Effector memory CD4-positive, alpha-beta T cell (primary cell): ENCODE measurements around the gene ACTL10.

ENCODE experiments used
- DNase-seq, 3 donors: peaks; one replicate each; pipeline ENCODE4 v3.0.0-alpha.2; 2020
- H3K27ac ChIP-seq: 2 replicates; pipeline ENCODE4 v1.7.0; 2013; ENCODE audit warnings: mild to moderate bottlenecking, low read length, moderate library complexity; ENCODE audit not compliant: insufficient read depth, poor library complexity, severe bottlenecking
- H3K27me3 ChIP-seq: replicated peaks from 2 replicates; pipeline ENCODE4 v1.7.0; 2013; ENCODE audit warnings: mild to moderate bottlenecking, low read length; ENCODE audit not compliant: insufficient read depth, control insufficient read depth, poor library complexity, severe bottlenecking
- H3K36me3 ChIP-seq: 2 replicates; pipeline ENCODE4 v1.7.0; 2013; ENCODE audit warnings: mild to moderate bottlenecking, low read length, moderate library complexity; ENCODE audit not compliant: control insufficient read depth, insufficient read depth
- H3K4me1 ChIP-seq: 2 replicates; pipeline ENCODE4 v1.7.0; 2013; ENCODE audit warnings: low read length, mild to moderate bottlenecking; ENCODE audit not compliant: control insufficient read depth, insufficient read depth, poor library complexity, severe bottlenecking
- H3K4me3 ChIP-seq: 2 replicates; pipeline ENCODE4 v1.7.0; 2013; ENCODE audit warnings: low read length, low read depth, mild to moderate bottlenecking; ENCODE audit not compliant: insufficient read depth, poor library complexity, severe bottlenecking
- H3K9me3 ChIP-seq: 2 replicates; pipeline ENCODE4 v1.7.0; 2013; ENCODE audit warnings: mild to moderate bottlenecking, low read length, moderate library complexity; ENCODE audit not compliant: control insufficient read depth

ACTL10 gene

GRCh38 chr20:33663161-33664084 lies 3.3 kb upstream of the ACTL10 start:
- peak overlapping the region; percentile 82 for H3K27ac ChIP-seq
- H3K27me3 ChIP-seq: no peaks in the 10 kb centered on the region
- H3K4me1 ChIP-seq: peaks cover 39% of the 10 kb centered on the region
- no peaks in the 10 kb centered on the region for H3K36me3 ChIP-seq
- no peaks in the 10 kb centered on the region for H3K9me3 ChIP-seq
- DNase-seq: peak; percentile 65 to 77 (median 71)
- H3K4me3 ChIP-seq: peak overlapping the region; percentile 74

GRCh38 chr20:33664085-33664761 lies 2.5 kb upstream of the ACTL10 start:
- no peak for DNase-seq
- H3K27ac ChIP-seq: peak overlapping the region; percentile 82
- H3K4me1 ChIP-seq: peaks cover 40% of the 10 kb centered on the region

GRCh38 chr20:33664762-33665144 lies 2.0 kb upstream of the ACTL10 start:
- Histone ChIP-seq H3K36me3 (no peaks in the 10 kb centered on the region), H3K27ac (peak overlapping the region; percentile 82), H3K27me3 (no peaks in the 10 kb centered on the region), H3K9me3 (no peaks in the 10 kb centered on the region), H3K4me1 (peaks cover 40% of the 10 kb centered on the region), H3K4me3 (no peak overlapping the region)
- DNase-seq: no peak

More at GRCh38 chr20:33664085-33664761, 2.5 kb upstream of the ACTL10 start:
- Histone ChIP-seq H3K36me3 (no peaks in the 10 kb centered on the region), H3K4me3 (peak overlapping the region; percentile 74), H3K9me3 (no peaks in the 10 kb centered on the region), H3K27me3 (no peaks in the 10 kb centered on the region)

- DNase-seq: peak; percentile 19 to 51 (median 29)
- Histone ChIP-seq H3K9me3 (no peaks in the 10 kb centered on the region), H3K27ac (peak overlapping the region; percentile 64), H3K27me3 (no peaks in the 10 kb centered on the region), H3K4me1 (peaks cover 40% of the 10 kb centered on the region), H3K4me3 (peak overlapping the region; percentile 68), H3K36me3 (no peaks in the 10 kb centered on the region)
These were observed 517 bp downstream of the ACTL10 start for GRCh38 chr20:33667245-33667675.

- Histone ChIP-seq H3K4me3 (peak overlapping the region; percentile 68), H3K36me3 (no peaks in the 10 kb centered on the region), H3K4me1 (peaks cover 37% of the 10 kb centered on the region), H3K27ac (peak overlapping the region; percentile 64), H3K9me3 (no peaks in the 10 kb centered on the region), H3K27me3 (no peaks in the 10 kb centered on the region)
- DNase-seq: peak; percentile 59 to 67 (median 62)
These were observed 1.1 kb downstream of the ACTL10 start for GRCh38 chr20:33667676-33668465.

GRCh38 chr20:33668466-33669155 lies 1.9 kb downstream of the ACTL10 start:
- DNase-seq: no peak
- Histone ChIP-seq H3K36me3 (no peaks in the 10 kb centered on the region), H3K27ac (no peak overlapping the region), H3K27me3 (no peaks in the 10 kb centered on the region), H3K4me3 (no peak overlapping the region), H3K4me1 (peaks cover 38% of the 10 kb centered on the region), H3K9me3 (no peaks in the 10 kb centered on the region)

- Histone ChIP-seq H3K27me3 (no peaks in the 10 kb centered on the region), H3K27ac (no peak overlapping the region), H3K4me1 (peaks cover 35% of the 10 kb centered on the region), H3K36me3 (no peaks in the 10 kb centered on the region), H3K4me3 (no peak overlapping the region), H3K9me3 (no peaks in the 10 kb centered on the region)
- DNase-seq: no peak
These were observed 2.5 kb downstream of the ACTL10 start for GRCh38 chr20:33669224-33669623.

GRCh38 chr20:33669873-33670640 lies 3.3 kb downstream of the ACTL10 start:
- Histone ChIP-seq H3K4me3 (no peak overlapping the region), H3K27me3 (no peaks in the 10 kb centered on the region), H3K9me3 (no peaks in the 10 kb centered on the region), H3K36me3 (no peaks in the 10 kb centered on the region), H3K4me1 (peaks cover 29% of the 10 kb centered on the region), H3K27ac (no peak overlapping the region)
- no peak for DNase-seq
